HG02973 (cell line): ENCODE results near the gene CCDC63.

Experiments
- ATAC-seq: cut with Tn5 transposase; IDR thresholded peaks from one replicate; pipeline ENCODE4 v1.9.1; 2021; ENCODE audit warnings: moderate library complexity; ENCODE audit not compliant: unreplicated experiment

CCDC63 gene

DNA sequence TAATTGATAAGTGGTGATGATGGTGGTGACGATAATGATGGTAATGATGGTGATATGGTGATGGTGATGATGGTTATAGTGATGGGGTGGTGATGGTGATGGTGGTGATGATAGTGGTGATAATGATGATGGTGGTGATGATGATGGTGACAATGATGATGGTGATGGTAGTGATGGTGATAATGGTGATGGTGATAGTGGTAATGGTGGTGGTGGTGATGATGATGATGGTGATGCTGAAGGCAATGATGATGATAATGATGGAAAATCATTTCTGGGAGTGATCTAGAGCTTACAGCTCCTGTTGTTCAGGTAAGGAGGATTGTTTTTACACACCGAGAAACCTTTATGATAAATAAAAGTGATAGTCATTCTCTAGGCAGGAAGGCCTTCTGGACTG is 33.9 kb downstream of the CCDC63 start:
- no peak for ATAC-seq

DNA sequence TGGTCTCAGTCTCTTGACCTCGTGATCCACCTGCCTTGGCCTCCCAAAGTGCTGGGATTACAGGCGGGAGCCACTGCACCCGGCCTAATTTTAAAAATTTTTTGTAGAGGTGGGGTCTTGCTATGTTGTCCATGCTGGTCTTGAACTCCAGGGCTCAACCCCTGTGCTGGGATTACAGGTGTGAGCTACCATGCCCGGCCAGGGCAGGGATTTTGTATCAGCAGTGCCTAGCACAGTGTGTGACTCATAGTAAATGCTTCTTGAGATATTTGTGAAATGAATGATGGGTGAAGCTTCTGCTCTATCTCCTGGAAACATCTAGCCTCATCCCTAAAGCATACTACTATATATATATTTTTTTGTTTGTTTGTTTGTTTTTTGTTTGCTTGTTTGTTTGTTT is 36.5 kb downstream of the CCDC63 start:
- ATAC-seq: no peak

DNA sequence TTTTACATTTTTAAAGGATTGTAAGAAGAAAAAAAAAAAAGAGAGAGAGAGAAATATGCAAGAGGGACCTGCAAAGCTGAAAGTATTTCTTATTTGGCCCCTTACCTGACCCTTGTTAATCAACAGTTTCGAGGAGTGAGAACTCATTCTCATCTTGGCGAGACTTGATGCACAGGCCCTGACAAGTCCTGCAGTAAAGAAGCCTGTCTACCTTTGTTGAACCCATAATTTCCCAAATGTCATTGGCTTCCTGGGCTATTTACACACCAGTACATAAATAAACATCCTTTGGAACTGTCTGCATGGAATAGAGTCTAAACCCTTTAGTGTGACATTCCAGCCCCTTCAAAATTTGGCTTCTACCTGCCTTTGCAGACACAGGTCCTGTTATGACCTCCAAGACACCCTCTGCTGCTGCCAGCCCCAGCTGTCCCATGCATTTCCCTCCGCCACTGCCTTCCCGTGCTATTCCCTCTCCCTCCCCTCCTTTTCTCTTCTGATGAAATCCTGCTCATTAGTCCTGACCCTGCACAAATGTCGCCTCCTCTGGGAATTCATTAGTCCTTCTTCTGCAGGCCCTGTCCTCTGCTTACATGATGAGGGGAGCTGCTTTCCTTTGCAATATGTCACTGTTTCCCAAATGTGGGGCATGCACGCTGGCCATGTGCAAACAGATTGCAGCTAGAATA is 38.5 kb downstream of the CCDC63 start:
- ATAC-seq: no peak

DNA sequence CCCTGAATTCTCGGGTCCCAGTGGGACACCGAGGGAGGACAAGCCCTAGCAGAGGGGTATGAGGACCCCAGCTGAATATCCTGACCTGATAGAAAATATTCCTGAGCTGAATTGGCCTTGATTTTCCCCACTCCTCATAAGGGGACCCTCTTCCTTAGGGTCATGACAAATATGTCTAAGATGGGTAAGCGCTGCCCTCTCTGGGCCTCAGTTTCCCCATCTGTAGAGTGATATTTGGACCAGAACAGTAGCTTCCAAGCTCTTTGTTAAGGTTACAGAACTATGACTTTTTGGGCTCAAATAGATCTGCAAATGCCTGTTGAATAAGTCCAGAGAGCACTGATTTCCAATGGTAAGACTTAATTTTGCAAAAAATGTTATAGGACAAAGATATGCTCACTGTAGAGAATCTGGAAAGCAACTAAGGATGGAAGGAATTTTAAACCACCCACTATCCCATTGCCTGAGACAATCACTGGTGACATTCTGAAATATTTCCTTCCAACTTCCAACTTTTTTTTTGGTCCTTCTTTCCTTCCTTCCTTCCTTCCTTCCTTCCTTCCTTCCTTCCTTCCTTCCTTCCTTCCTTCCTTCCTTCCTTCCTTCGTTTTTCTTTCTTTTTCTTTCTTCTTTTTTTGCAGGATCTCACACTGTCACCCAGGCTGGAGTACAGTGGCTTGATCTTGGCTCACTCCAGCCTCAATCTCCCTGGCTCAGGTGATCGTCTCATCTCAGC is 41.6 kb downstream of the CCDC63 start:
- no peak for ATAC-seq

DNA sequence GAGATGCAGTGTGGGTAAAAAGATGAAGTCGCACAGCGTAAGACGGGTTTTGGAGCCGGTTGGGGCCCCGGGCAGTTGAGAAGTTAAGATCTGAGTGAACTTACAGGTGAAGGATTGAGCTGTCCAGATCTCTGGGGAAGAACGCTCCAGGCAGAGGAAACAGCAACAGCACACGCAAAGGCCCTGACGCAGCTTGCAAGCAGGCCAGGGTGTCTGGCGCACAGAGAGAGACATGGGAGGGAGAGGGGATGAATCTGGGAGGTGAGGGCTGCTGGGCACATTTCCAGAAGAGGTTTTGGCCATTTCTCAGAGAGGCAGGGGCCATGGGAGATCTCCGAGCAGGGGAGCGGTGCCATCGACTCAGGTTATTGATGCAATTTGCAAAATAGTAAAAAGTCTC is 42.6 kb downstream of the CCDC63 start:
- no peak for ATAC-seq

DNA sequence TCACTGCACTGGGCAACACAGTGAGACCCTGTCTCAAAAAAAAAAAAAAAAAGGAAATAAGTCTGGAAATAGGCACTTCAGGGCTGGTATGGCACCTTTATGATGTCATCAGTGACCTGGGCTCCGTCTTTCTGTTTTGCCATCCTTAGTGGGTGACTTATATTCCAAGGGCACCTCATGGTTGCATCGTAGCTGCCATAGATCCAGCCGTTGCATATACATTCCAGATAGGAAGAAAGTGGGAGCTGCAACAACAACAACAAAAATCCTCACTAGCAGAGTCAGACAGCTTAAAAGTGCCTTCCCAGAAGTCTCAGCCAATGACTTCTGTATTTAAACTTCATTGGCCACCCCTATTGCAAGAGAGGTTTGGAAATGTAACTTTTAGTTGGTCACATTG is 47.2 kb downstream of the CCDC63 start:
- no peak for ATAC-seq

DNA sequence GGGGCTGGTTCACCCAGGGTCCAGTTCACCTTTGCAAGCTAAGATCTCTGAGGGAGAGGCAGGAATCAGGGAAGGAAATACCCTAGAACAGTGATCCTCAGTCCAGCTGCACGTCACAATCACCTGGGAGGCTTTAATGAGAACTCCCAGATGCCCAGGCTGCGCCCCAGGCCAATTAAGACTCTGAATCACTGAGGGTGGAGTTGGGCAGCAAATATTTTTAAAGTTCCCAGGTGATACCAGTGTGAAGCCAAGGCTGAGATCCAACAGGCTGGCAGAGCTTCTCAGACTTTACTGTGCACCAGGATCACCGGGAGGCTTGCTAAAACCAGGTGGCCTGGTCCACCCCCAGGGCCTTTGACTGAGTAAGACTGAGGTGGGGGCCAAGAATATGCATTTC is 49.8 kb downstream of the CCDC63 start:
- no peak for ATAC-seq

DNA sequence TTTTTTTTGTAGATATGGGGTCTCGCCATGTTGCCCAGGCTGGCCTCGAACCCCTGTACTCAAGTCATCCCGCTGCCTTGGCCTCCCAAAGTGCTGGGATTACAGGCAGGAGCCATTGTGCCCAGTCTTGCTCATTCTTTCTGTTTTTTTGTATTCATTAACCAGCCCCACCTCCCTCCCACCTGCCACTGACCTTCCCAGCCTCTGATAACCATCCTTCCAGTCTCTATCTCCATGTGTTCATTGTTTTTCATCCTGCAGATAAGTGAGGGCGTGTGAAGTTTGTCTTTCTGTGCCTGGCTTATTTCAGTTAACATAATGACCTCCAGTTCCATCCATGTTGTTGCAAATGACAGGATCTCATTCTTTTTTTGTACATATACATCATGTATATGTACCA is 54.6 kb downstream of the CCDC63 start:
- ATAC-seq: no peak

DNA sequence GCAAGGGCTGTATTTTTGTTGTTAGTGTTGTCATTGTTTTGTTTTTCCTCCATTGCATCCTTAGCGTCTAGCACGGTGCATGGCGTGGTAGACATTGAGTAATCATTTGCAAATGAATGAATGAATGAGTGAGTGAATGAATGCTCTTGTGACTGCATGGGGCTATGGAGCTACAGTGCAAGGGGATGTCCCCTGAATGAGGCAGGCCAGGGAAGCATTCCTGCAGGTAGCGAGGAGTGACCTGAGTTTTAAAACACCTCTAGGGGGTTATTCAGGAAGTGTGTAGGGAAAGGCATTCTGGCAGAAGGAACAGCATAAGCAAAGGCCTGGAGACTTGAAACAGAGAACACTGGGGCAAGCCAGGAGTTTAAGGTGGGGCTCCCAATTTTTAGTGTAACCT is 56.7 kb downstream of the CCDC63 start:
- ATAC-seq: no peak

DNA sequence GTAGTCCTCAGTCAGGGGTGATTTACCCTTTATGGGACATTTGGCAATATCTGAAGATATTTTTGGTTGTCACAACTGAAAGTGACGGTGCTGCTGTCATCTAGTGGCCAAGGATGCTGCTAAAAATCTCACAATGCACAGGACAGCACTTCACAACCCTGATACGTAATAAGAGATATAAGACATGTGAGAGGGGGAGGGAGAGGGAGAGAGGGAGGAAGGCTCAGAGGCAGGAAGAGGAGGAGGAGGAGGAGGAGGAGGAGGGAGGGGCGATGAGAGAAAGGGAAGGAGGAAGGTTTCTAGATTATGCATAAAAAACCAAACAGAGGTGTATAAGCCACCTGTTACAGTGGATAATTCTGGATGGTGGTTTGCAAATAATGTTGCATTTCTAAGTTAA is 59.3 kb downstream of the CCDC63 start:
- no peak for ATAC-seq

DNA sequence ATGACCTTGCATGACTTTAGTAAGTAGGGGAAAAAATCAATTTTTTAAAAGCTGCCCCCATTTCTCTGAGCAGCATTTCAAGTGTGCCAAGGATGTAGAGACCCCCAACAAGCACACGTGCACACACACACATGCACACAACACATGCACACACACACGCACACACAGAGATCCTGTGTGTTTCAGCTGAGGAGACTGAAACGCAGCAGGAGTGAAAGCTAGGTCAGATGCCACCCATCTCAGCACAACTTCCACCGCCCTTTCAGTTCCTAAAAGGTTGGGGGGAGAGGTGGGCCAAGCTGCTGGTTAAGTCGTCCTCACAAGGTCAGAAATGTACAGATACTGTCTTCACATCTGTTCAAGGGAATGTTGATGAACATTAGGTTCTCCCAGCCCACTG is 59.7 kb downstream of the CCDC63 start:
- no peak for ATAC-seq

DNA sequence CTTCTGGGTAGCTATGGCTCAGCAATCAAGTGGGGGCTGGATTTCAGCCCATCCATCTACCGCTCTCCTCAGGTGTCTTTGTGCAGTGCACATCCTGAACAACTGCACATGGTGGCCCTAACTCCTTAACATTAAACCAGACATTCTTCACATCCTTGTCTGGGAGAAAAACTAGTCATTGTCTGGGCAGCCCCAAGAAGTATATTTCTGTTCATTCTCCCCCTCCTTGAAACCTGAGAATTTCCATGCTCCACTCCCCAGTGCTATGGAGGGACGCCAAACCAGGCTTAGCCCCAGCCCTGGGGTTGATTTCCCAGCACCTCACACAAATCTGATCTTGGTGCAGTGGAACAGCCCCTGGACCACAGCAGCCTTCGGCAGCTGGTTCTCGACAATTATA is 60.2 kb downstream of the CCDC63 start:
- ATAC-seq: no peak

DNA sequence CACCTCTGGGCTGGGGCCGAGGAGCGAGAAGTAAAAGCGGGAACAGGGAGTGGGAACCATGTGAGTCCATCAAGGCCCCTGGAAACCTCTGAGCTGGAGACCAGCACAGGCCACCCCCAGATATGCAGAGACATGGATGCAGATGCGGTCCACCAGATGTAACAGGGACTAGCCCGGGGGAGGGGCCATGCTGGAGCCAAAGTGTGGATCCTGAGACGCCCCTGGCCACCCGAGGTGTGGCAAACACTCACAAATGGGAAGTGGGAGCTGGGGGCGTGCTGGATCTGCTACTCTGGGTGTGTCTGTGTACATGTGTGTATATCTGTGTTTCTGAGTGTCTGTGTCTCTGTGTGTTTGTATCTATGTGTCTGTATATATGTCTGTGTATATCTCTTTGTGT is 60.8 kb downstream of the CCDC63 start:
- ATAC-seq: no peak

DNA sequence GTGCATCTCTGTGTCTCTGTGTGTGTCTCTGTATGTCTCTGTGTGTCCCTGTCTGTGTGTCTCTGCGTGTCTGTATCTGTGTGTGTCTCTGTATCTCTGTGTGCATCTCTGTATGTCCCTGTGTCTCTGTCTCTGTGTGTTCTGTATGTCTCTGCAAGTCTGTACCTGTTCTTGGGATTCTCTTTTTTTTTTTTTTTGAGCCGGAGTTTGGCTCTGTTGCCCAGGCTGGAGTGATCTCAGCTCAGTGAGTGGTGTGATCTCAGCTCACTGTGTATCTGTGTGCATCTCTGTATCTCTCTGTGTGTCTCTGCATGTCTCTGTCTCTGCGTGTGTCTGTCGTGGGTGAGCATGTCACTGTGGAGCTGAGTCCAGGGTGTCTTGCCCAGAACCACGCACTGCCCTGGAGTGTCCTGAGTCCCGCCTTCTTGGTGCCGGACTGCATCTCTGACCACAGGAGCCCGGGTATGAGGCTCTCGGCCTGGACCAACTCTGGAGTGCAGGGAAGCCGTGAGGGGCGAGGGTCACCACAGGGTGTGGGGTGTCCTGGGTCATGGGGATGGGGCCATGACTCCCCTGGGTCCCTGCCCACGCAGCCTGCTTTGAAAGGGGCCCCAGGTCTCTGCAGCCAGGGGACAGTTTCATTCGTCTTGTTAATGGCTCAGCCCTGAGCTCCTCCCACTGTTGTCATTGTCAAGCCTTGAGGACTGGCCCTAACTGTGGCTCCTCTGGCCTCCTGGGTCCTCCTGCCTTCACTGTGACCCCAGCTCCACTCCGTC is 61.8 kb downstream of the CCDC63 start:
- no peak for ATAC-seq

DNA sequence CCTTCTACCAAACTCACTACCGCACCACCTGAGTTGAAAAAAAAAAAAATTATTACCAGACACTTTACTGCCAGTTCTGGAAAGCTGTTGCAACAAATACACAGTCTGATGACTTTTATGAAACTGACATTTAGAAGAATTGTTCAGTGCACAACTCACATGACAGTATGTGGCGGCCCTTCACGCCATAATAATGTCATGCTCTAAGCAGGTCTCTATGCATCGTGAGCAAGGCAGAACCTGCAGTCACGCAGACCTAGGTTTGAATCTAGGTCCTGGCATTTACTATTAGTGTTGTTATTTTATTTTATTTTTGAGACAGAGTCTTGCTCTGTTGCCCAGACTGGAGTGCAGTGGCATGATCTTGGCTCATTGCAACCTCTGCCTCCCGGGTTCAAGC is 65.5 kb downstream of the CCDC63 start:
- no peak for ATAC-seq

DNA sequence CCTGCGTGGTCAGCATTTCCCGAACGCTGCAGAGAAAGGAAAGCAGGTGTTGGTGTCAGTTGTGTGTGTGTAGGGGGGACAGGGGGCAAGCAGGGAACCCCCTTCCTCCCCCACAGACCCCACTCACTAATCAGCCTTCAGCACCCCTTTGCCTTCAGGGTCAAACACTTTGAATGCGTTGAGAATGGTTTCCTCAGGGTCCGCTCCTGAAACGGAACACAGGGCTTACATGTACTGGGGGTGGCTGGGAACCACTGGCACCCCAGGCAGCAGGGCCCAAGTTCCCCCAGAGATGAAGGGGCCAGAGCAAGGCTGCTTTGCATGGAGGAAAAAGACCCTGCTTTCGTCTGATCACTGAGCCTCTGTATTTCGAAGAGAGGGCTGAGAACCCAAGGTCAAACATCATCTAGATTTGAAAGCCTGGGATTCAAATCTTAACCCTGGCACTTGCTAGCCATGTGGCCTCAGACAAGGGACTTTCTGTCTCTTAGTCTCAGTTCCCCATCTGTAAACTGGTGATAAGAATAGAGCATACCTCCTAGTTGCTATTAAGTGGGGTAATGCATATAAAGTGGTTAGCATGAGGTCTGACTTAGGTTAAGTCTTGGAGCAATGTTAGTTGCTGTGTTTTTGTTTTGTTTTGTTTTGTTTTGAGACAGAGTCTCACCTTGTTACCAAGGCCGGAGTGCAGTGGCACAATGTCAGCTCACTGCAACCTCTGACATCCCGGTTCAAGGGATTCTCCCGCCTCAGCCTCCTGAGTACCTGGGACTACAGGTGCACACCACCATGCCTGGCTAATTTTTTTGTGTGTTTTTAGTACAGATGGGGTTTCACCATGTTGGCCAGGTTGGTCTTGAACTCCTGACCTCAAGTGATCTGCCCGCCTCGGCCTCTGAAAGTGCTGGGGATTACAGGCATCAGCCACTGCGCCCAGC is 66.6 kb downstream of the CCDC63 start:
- peak; percentile 97 for ATAC-seq

DNA sequence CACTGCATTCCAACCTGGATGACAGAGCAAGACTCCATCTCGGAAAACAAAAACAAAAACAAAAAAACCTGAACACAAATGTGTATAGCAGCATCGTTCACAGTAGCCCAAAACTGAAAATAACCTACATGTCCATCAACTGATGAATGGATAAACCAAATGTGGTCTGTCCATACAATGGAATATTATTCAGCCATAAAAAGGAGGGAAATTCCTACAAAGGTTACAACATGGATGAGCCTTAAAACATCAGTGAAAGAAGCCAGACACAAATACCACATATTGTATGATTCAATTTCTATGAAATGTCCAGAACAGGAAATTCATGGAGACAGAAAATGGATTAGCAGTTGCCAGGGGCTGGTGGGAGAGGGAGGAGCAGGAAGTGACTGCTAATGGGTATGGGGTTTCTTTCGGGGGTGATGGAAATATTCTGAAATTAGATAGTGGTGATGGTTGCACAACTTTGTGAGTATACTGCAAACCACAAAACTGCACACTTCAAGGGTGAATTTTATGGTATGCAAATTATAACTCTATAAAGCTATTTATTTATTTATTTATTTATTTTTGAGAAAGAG is 69.6 kb downstream of the CCDC63 start:
- no peak for ATAC-seq

DNA sequence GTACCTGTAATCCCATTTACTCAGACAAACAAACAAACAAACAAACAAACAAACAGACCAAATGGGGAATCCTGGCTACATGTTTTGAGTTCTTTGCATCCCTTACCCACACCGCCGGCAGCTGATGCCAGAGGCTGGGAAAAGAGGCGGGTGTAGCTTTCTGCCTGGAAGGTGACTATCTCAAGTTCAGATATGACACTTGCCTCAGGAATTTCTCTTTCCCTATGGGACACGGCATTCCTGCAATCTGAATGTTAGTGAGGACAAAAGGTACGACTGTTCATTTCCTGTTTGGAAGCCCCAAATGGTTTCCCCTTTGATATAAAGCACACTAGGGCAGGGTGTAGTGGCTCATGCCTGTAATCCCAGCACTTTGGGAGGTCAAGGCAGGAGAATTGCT is 70.7 kb downstream of the CCDC63 start:
- ATAC-seq: no peak

DNA sequence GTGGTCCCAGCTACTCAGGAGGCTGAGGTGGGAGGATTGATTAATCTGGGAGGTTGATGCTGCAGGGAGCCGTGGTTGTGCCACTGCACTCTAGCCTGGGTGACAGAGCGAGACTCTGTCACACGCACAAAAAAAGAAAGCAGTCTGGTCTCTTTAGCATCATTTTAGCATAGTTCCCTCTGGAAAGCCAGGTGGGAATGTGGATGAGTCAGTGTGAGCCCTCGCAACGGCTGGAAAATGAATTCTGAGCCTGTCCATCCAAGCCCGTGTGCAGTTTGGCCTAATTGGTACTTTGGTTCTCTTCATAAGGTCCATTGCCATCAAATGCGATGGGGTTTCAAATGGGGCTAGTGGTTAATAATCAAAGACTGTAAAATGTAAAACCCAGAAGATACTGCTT is 71.2 kb downstream of the CCDC63 start:
- no peak for ATAC-seq

DNA sequence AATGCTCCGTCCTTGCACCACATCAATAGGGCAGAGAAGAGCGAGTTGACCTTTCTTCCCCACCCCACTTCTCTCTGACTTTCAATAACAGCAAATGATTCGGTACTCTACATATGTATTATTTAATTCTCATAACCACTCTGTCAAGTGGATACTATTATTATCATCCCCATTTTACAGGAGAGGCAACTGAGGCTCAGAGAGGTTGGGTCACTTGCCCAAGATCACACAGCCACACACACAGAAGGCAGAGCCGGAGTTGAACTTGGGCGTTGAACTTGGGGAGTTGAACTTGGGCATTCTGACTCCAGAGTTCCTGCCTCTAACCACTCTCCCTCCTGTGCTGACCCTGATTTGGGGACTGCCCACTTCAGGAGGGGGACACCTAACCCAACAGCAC is 72.9 kb downstream of the CCDC63 start:
- no peak for ATAC-seq
